ENCODE measurements around the gene PPP1R36. TPM values are rescaled to one million over a fixed set of nuclear protein-coding genes. Genes with fewer than 3 reads are reported as not detected.

PPP1R36 gene
- total and polyA plus RNA-seq, 2 of the 4 experiments (the other 2 are of a cell fraction): 0.15 to 0.54 TPM

GRCh38 chr14:64554556-64554955 is 4.8 kb downstream of the PPP1R36 start:
- Histone ChIP-seq H3K18ac (ENCODE audit: low read depth, low read length) (no peak overlapping the region), H2AK5ac (ENCODE audit: low read depth, low read length) (peak overlapping the region; percentile 3; the same call in 1 of the 2 replicates), H3K79me1 (ENCODE audit: low read depth in 1 of 2, low read length in 2 of 2) (no peaks in the 10 kb centered on the region), H3K27ac (ENCODE audit: insufficient read depth, low read length) (no peak overlapping the region), H3K4me1 (ENCODE audit: control insufficient read depth, insufficient read depth, low read length) (no peaks in the 10 kb centered on the region), H3K27me3 (ENCODE audit: control insufficient read depth, insufficient read depth, low read length) (0 out of 2 replicates have a peak, but pooled peaks cover 3% of the 10 kb centered on the region), H3K4ac (ENCODE audit: low read depth, low read length) (no peak overlapping the region), H3K9ac (ENCODE audit: low read depth, low read length) (no peak overlapping the region), H3K4me3 (ENCODE audit: insufficient read depth, low read depth, low read length) (no peak overlapping the region), H4K20me1 (ENCODE audit: insufficient read depth, low read length) (no peaks in the 10 kb centered on the region), H3K4me2 (ENCODE audit: low read depth, low read length) (no peak overlapping the region), H2AFZ (replicated peaks; ENCODE audit: low read length, poor library complexity) (no peak overlapping the region), H3K36me3 (ENCODE audit: control insufficient read depth, insufficient read depth, low read length) (no peaks in the 10 kb centered on the region), H3K9me1 (ENCODE audit: insufficient read depth, low read length) (no peaks in the 10 kb centered on the region), H2BK15ac (ENCODE audit: low read depth, low read length) (no peak overlapping the region), H3K56ac (ENCODE audit: extremely low read depth, insufficient read depth, low read length) (no peak overlapping the region), H3K23ac (ENCODE audit: low read depth, low read length) (no peak overlapping the region), H2AK9ac (replicated peaks; ENCODE audit: low read depth, low read length, poor library complexity) (no peak overlapping the region), H3K9me3 (ENCODE audit: control insufficient read depth, insufficient read depth, low read length) (no peaks in the 10 kb centered on the region), H3K14ac (replicated peaks; ENCODE audit: low read depth, low read length) (no peak overlapping the region), H2BK5ac (ENCODE audit: low read depth, low read length, poor library complexity, severe bottlenecking) (no peak overlapping the region), H2BK120ac (ENCODE audit: low read depth, low read length) (no peak overlapping the region), H4K5ac (ENCODE audit: low read depth, low read length) (no peak overlapping the region), H4K91ac (ENCODE audit: insufficient read depth, low read depth, low read length) (no peak overlapping the region), H4K8ac (ENCODE audit: low read depth in 2 of 2, low read length in 2 of 2) (no peak overlapping the region), H2BK20ac (ENCODE audit: low read depth, low read length) (peak overlapping the region; percentile 0; the same call in 1 of the 2 replicates)
- POLR2A ChIA-PET (ENCODE audit: unreplicated experiment): no interaction called here
- dilution Hi-C loops (cut with HindIII; ENCODE audit: low sequenced_read_pairs, unreplicated experiment): no loop called here
- DNase-seq: no peak
- TF ChIP-seq CTCF (conservative IDR thresholded peaks at IDR 0.05; ENCODE audit: low read depth, low read length) (no peak), RFX5 (IDR thresholded peaks at IDR 0.05; ENCODE audit: low read depth, low read length) (no peak)
- no TSS peak for BruUV-seq (replicated peaks)
- in situ Hi-C loops (cut with MboI; ENCODE audit: low sequenced_read_pairs): no loop called here
- ATAC-seq (ENCODE audit: low read depth): no peak
- intact Hi-C loops (cut with micrococcal nuclease): no loop called here
- CTCF ChIA-PET: interaction anchor here (0.5 kb wide), 1 partner anchor 97 kb away, joined by 3 read pairs; no protein-coding TSS in a partner anchor
- 100% methylated on average over 1 of the region's 4 CpGs; no CpG with 5 or more reads in 1 of the 2 experiments for WGBS, 2 experiments (ENCODE audit: extremely low coverage in 2 of 2, insufficient read length in 1 of 2)
